Measurements from ENCODE around the gene CDH1.

- TF ChIP-seq POLR2AphosphoS5 (IDR thresholded peaks at IDR 0.05) (no peak), CTCF (IDR thresholded peaks at IDR 0.05 in 8 of 11, conservative IDR thresholded peaks at IDR 0.05 in 3 of 11) (no peak)
Observed at GRCh38 chr16:68759062-68759461, 22.0 kb downstream of the CDH1 start.

Measured in spleen (tissue), 7 donors.